SJCRH30 (cell line): Measurements from ENCODE around the gene HIBCH. TPM values are rescaled to one million over a fixed set of nuclear protein-coding genes. Genes with fewer than 3 reads are reported as not detected.
"Not testable (repeated sequence)": the region's sequence is repeated elsewhere in the genome, so short reads cannot be mapped to it uniquely, and the experiment has no call there.

Source experiments
- DNase-seq, 2 experiments: peaks; one replicate each; pipeline ENCODE4 v3.0.0-alpha.2; 2015 to 2020
- H3K27ac ChIP-seq: fragments of 250-450 bp; sonication (Bioruptor Pico); 2 replicates; pipeline ENCODE4 v1.5.1; 2020; ENCODE audit warnings: mild to moderate bottlenecking, moderate library complexity
- H3K27me3 ChIP-seq: fragments of 250-450 bp; sonication (Bioruptor Pico); 2 replicates; pipeline ENCODE4 v1.5.1; 2020; ENCODE audit warnings: mild to moderate bottlenecking, moderate library complexity
- H3K36me3 ChIP-seq: fragments of 250-450 bp; sonication (Bioruptor Pico); 2 replicates; pipeline ENCODE4 v1.5.1; 2020; ENCODE audit warnings: mild to moderate bottlenecking, moderate library complexity
- H3K4me1 ChIP-seq: fragments of 250-450 bp; sonication (Bioruptor Pico); 2 replicates; pipeline ENCODE4 v1.5.1; 2020; ENCODE audit warnings: mild to moderate bottlenecking, moderate library complexity
- H3K4me3 ChIP-seq: fragments of 250-450 bp; sonication (Bioruptor Pico); 2 replicates; pipeline ENCODE4 v1.5.1; 2020; ENCODE audit warnings: mild to moderate bottlenecking, moderate library complexity
- H3K9me3 ChIP-seq: fragments of 250-450 bp; sonication (Bioruptor Pico); replicated peaks from 2 replicates; pipeline ENCODE4 v1.5.1; 2020; ENCODE audit warnings: mild to moderate bottlenecking, moderate library complexity
- total RNA-seq: library from RNA; depleted of rRNA; stranded (reverse); fragments of >200 nt; shearing (Covaris generic); gene quantifications from 2 replicates; pipeline ENCODE4 v1.2.3, GENCODE V29; 2014

Gene HIBCH
- total RNA-seq, 1 experiment from 2014 or later, result 70.9 TPM

- no peak for DNase-seq
- Histone ChIP-seq H3K9me3 (no peaks in the 10 kb centered on the region), H3K27ac (no peak overlapping the region), H3K4me3 (no peak overlapping the region), H3K4me1 (peaks cover 20% of the 10 kb centered on the region), H3K36me3 (peaks cover 6% of the 10 kb centered on the region), H3K27me3 (no peaks in the 10 kb centered on the region)
Observed at GRCh38 chr2:190352668-190353536, 33.3 kb upstream of the HIBCH start.

GRCh38 chr2:190351955-190352354 lies 32.3 kb upstream of the HIBCH start:
- H3K4me1 ChIP-seq, result peaks cover 11% of the 10 kb centered on the region
- no peak for DNase-seq
- H3K27ac ChIP-seq, result no peak overlapping the region
- H3K27me3 ChIP-seq, result no peaks in the 10 kb centered on the region
- H3K9me3 ChIP-seq, result no peaks in the 10 kb centered on the region
- peaks cover 6% of the 10 kb centered on the region for H3K36me3 ChIP-seq
- H3K4me3 ChIP-seq, result no peak overlapping the region

DNA sequence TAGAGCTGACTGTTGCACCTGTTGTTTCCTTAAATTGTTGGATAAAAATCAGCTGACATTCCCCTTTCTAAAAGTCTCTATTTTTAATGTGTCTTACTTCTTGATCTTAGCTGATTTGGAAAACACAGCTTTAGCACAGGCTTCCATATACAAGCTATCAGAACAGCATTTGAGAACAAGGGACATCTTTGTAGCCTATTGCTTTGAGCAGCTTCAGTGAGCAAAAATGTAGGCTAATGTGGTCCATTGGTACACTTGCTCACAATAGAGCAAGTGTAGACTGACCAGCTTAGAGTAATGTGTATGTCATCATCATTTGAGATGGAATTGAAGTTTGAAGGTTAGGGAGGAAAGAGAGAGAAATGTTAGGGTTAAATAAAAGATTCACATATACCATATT lies 30.7 kb upstream of the HIBCH start:
- H3K27ac ChIP-seq, result no peak overlapping the region
- DNase-seq, result no peak
- no peaks in the 10 kb centered on the region for H3K9me3 ChIP-seq
- peaks cover 5% of the 10 kb centered on the region; the same call in 1 of the 2 replicates for H3K4me1 ChIP-seq
- no peak overlapping the region for H3K4me3 ChIP-seq
- H3K27me3 ChIP-seq, result no peaks in the 10 kb centered on the region
- H3K36me3 ChIP-seq, result peaks cover 6% of the 10 kb centered on the region

GRCh38 chr2:190344276-190344827 lies 24.7 kb upstream of the HIBCH start:
- H3K4me1 ChIP-seq, result peaks cover 15% of the 10 kb centered on the region
- no peaks in the 10 kb centered on the region for H3K27me3 ChIP-seq
- peak overlapping the region; percentile 76 for H3K4me3 ChIP-seq
- peak; percentile 70 to 82 for DNase-seq
- H3K27ac ChIP-seq, result no peak overlapping the region; the same call in 1 of the 2 replicates
- no peaks in the 10 kb centered on the region for H3K36me3 ChIP-seq
- H3K9me3 ChIP-seq, result no peaks in the 10 kb centered on the region

- Histone ChIP-seq H3K27me3 (no peaks in the 10 kb centered on the region), H3K4me1 (peaks cover 15% of the 10 kb centered on the region), H3K9me3 (no peaks in the 10 kb centered on the region), H3K27ac (peak within 1 kb of the TSS; percentile 30; the same call in 1 of the 2 replicates), H3K36me3 (no peaks in the 10 kb centered on the region), H3K4me3 (peak within 1 kb of the TSS; percentile 76)
- DNase-seq, result peak; percentile 85
Observed at GRCh38 chr2:190343536-190344275, 24.1 kb upstream of the HIBCH start, which contains the start of gene INPP1. Gene INPP1 (plus strand): TSS chr2:190343589. CDS start chr2:190360103, 16,514 bp downstream.

DNA sequence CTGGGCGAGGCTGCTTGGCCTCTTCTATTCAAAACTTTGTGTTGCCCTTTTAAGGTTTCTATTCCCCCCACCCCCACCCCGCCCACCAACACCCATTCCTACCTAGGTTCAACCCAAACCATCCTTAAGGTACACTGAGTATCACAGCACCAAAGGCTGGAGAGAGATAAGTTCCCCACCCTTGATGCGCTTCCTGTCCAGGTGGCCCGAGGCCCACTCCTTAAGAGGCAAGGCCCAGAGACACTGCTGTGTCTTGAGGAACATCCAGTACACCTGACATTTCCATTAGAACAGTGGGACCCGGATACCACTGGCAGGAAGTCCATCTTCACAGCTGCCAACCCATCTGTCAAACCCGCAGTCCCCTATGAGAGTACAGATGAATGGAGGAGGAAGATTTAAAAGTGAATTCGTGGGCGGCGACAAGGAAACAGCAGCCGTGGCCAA lies 23.5 kb upstream of the HIBCH start:
- H3K27ac ChIP-seq, result no peak overlapping the region; the same call in 1 of the 2 replicates
- H3K4me1 ChIP-seq, result peaks cover 15% of the 10 kb centered on the region
- no peaks in the 10 kb centered on the region for H3K27me3 ChIP-seq
- H3K36me3 ChIP-seq, result no peaks in the 10 kb centered on the region
- H3K4me3 ChIP-seq, result peak overlapping the region; percentile 76
- no peaks in the 10 kb centered on the region for H3K9me3 ChIP-seq
- DNase-seq, result peak in 1 of 2 experiments; percentile 87

GRCh38 chr2:190342611-190343010 lies 23.0 kb upstream of the HIBCH start:
- Histone ChIP-seq H3K4me1 (peaks cover 15% of the 10 kb centered on the region), H3K27me3 (no peaks in the 10 kb centered on the region), H3K27ac (no peak overlapping the region), H3K4me3 (no peak overlapping the region), H3K9me3 (no peaks in the 10 kb centered on the region), H3K36me3 (no peaks in the 10 kb centered on the region)
- no peak for DNase-seq

DNA sequence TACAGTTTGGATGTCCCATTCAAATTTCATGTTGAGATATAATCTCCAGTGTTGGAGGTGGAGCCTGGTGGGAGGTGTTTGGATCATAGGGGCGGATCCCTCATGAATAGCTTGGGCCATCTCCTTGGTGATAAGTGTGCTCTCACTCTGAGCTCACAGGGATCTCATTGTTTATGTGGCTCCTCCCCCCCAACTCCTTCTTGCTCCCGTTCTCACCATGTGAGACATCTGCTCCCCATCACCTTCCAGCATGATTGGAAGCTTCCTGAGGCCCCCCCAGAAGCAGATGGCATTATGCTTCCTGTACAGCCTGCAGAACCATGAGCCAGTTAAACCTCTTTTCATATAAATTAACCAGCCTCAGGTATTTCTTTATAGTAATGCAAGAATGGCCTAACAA lies 20.7 kb upstream of the HIBCH start:
- DNase-seq, result peak; percentile 77 to 89
- H3K27me3 ChIP-seq, result no peaks in the 10 kb centered on the region
- no peak overlapping the region for H3K4me3 ChIP-seq
- peaks cover 10% of the 10 kb centered on the region for H3K4me1 ChIP-seq
- no peaks in the 10 kb centered on the region for H3K36me3 ChIP-seq
- 0 out of 2 replicates have a peak, but pooled peaks cover 3% of the 10 kb centered on the region for H3K9me3 ChIP-seq
- H3K27ac ChIP-seq, result no peak overlapping the region

- Histone ChIP-seq H3K9me3 (0 out of 2 replicates have a peak, but pooled peaks cover 3% of the 10 kb centered on the region), H3K36me3 (no peaks in the 10 kb centered on the region), H3K4me3 (no peak overlapping the region), H3K27me3 (no peaks in the 10 kb centered on the region), H3K27ac (no peak overlapping the region), H3K4me1 (0 out of 2 replicates have a peak, but pooled peaks cover 2% of the 10 kb centered on the region)
- DNase-seq, result no peak
Observed at GRCh38 chr2:190339394-190339793, 19.8 kb upstream of the HIBCH start.

DNA sequence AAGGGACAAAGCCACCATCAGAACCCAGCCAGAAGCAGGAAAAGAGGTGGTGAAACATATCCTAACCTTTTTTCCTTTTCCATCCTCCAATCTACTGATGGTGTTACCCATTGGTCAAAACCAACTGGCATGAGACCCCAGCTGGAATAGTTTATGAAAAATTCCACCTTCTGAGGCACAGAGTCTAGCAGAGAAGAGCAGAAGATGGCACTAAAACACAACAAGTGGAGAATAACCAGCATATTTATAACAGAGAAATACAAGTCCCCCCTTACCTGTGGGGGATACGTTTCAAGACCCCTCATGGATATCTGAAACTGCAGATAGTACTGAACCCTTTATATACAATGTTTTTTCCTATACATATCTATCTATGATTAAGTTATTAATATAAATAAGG lies 18.8 kb upstream of the HIBCH start:
- 0 out of 2 replicates have a peak, but pooled peaks cover 3% of the 10 kb centered on the region for H3K9me3 ChIP-seq
- DNase-seq, result no peak
- H3K27me3 ChIP-seq, result no peaks in the 10 kb centered on the region
- H3K4me1 ChIP-seq, result 0 out of 2 replicates have a peak, but pooled peaks cover 2% of the 10 kb centered on the region
- H3K4me3 ChIP-seq, result no peak overlapping the region
- H3K27ac ChIP-seq, result no peak overlapping the region
- no peaks in the 10 kb centered on the region for H3K36me3 ChIP-seq

DNA sequence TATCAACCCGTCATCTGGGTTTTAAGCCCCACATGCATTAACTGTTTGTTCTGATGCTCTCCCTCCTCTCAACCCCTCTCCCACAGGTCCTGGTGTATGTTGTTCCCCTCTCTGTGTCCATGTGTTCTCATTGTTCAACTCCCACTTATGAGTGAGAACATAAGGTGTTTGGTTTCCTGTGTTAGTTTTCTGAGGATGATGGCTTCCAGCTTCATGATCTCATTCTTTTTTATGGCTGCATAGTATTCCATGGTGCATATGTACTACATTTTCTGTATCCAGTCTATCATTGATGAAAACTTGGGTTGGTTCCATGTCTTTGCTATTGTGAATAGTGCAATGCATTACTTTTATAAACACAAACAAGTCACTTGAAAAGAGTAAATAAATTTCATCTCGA lies 16.8 kb upstream of the HIBCH start:
- no peak overlapping the region for H3K27ac ChIP-seq
- no peaks in the 10 kb centered on the region for H3K36me3 ChIP-seq
- no peak for DNase-seq
- peaks cover 3% of the 10 kb centered on the region; the same call in 1 of the 2 replicates for H3K9me3 ChIP-seq
- H3K4me3 ChIP-seq, result no peak overlapping the region
- 0 out of 2 replicates have a peak, but pooled peaks cover 2% of the 10 kb centered on the region for H3K4me1 ChIP-seq
- H3K27me3 ChIP-seq, result no peaks in the 10 kb centered on the region

GRCh38 chr2:190335584-190335983 lies 16.0 kb upstream of the HIBCH start:
- not testable (repeated sequence) for H3K4me1 ChIP-seq, H3K36me3 ChIP-seq, H3K9me3 ChIP-seq, H3K27me3 ChIP-seq, H3K4me3 ChIP-seq, DNase-seq, H3K27ac ChIP-seq

DNA sequence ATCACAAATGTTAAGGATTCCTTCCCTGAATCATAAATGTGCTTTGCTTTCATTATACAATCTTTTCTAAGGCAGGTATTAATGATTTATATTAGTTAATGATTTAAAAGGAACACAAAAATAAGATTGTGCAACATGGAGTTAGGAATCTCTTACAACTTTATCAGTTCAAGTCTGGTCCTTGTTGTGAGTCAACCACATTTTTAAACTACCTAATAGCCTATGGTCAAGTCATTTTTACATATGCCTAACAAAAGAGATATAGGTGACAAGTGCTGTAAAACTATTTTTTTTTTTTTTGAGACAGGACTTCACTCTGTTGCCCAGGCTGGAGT lies 15.6 kb upstream of the HIBCH start:
- Histone ChIP-seq H3K36me3 (no peaks in the 10 kb centered on the region), H3K4me3 (no peak overlapping the region), H3K27me3 (no peaks in the 10 kb centered on the region), H3K4me1 (0 out of 2 replicates have a peak, but pooled peaks cover 2% of the 10 kb centered on the region), H3K27ac (no peak overlapping the region), H3K9me3 (peaks cover 3% of the 10 kb centered on the region; the same call in 1 of the 2 replicates)
- DNase-seq, result no peak

GRCh38 chr2:190334479-190335224 lies 15.0 kb upstream of the HIBCH start:
- H3K36me3 ChIP-seq, result no peaks in the 10 kb centered on the region
- H3K4me1 ChIP-seq, result no peaks in the 10 kb centered on the region
- DNase-seq, result no peak
- no peaks in the 10 kb centered on the region for H3K27me3 ChIP-seq
- H3K9me3 ChIP-seq, result peaks cover 3% of the 10 kb centered on the region; the same call in 1 of the 2 replicates
- H3K4me3 ChIP-seq, result no peak overlapping the region
- H3K27ac ChIP-seq, result no peak overlapping the region
